KMS-11 (cell line): ENCODE measurements around the gene ZNF423.

Experiments
- H2AFZ ChIP-seq: fragments of 200-600 bp; sonication (generic); 2 replicates; pipeline ENCODE4 v1.6.1; 2016; ENCODE audit warnings: antibody characterized with exemption, mixed run types, low read depth
- H3K27ac ChIP-seq: fragments of 200-600 bp; sonication (generic); 2 replicates; pipeline ENCODE4 v1.6.1; 2016; ENCODE audit warnings: mild to moderate bottlenecking, mixed run types
- H3K27me3 ChIP-seq: fragments of 200-600 bp; sonication (generic); 2 replicates; pipeline ENCODE4 v1.6.1; 2017; ENCODE audit warnings: mild to moderate bottlenecking, low read depth, mixed run types, moderate library complexity; ENCODE audit not compliant: insufficient read depth
- H3K36me3 ChIP-seq: fragments of 200-600 bp; sonication (generic); 2 replicates; pipeline ENCODE4 v1.6.1; 2017; ENCODE audit warnings: mild to moderate bottlenecking, mixed run types; ENCODE audit not compliant: insufficient read depth
- H3K4me1 ChIP-seq: fragments of 200-600 bp; sonication (generic); 2 replicates; pipeline ENCODE4 v1.6.1; 2016; ENCODE audit warnings: mild to moderate bottlenecking, low read depth, mixed run types; ENCODE audit not compliant: poor library complexity, severe bottlenecking
- H3K4me2 ChIP-seq: fragments of 200-600 bp; sonication (generic); 2 replicates; pipeline ENCODE4 v1.7.0; 2016; ENCODE audit warnings: mild to moderate bottlenecking, mixed run types
- H3K4me3 ChIP-seq: fragments of 200-600 bp; sonication (generic); IDR thresholded peaks from 2 replicates; pipeline ENCODE4 v1.6.1; 2017; ENCODE audit warnings: low read depth, low read length, mixed read lengths; ENCODE audit not compliant: insufficient read depth
- H3K79me2 ChIP-seq: fragments of 200-600 bp; sonication (generic); 2 replicates; pipeline ENCODE4 v1.6.1; 2016; ENCODE audit warnings: low read depth, mixed run types; ENCODE audit not compliant: insufficient read depth
- H3K9ac ChIP-seq: fragments of 200-600 bp; sonication (generic); 2 replicates; pipeline ENCODE4 v1.6.1; 2016; ENCODE audit warnings: mild to moderate bottlenecking, mixed run types
- H4K20me1 ChIP-seq: fragments of 200-600 bp; sonication (generic); 2 replicates; pipeline ENCODE4 v1.6.1; 2016; ENCODE audit warnings: mild to moderate bottlenecking, mixed run types; ENCODE audit not compliant: insufficient read depth
- TF ChIP-seq, protein P1 (sequence below): fragments of 200-600 bp; sonication (generic); conservative IDR thresholded peaks from 2 replicates; pipeline ENCODE4 v1.6.1; 2017; ENCODE audit warnings: low read depth, mild to moderate bottlenecking, antibody characterized with exemption, low read length, moderate library complexity, mixed read lengths

ZNF423 gene

GRCh38 chr16:49688036-49688697, 167.7 kb downstream of the ZNF423 start:
- H3K4me3 ChIP-seq = no peak overlapping the region
- TF ChIP-seq, protein P1, sequence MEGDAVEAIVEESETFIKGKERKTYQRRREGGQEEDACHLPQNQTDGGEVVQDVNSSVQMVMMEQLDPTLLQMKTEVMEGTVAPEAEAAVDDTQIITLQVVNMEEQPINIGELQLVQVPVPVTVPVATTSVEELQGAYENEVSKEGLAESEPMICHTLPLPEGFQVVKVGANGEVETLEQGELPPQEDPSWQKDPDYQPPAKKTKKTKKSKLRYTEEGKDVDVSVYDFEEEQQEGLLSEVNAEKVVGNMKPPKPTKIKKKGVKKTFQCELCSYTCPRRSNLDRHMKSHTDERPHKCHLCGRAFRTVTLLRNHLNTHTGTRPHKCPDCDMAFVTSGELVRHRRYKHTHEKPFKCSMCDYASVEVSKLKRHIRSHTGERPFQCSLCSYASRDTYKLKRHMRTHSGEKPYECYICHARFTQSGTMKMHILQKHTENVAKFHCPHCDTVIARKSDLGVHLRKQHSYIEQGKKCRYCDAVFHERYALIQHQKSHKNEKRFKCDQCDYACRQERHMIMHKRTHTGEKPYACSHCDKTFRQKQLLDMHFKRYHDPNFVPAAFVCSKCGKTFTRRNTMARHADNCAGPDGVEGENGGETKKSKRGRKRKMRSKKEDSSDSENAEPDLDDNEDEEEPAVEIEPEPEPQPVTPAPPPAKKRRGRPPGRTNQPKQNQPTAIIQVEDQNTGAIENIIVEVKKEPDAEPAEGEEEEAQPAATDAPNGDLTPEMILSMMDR = no peak
- no peaks in the 10 kb centered on the region for H4K20me1 ChIP-seq
- H2AFZ ChIP-seq = no peak overlapping the region
- peaks cover 28% of the 10 kb centered on the region; the same call in 1 of the 2 replicates for H3K27me3 ChIP-seq
- H3K36me3 ChIP-seq = no peaks in the 10 kb centered on the region
- H3K4me2 ChIP-seq = no peak overlapping the region
- no peaks in the 10 kb centered on the region for H3K79me2 ChIP-seq
- H3K27ac ChIP-seq = no peak overlapping the region
- no peak overlapping the region for H3K9ac ChIP-seq
- no peaks in the 10 kb centered on the region for H3K4me1 ChIP-seq

DNA sequence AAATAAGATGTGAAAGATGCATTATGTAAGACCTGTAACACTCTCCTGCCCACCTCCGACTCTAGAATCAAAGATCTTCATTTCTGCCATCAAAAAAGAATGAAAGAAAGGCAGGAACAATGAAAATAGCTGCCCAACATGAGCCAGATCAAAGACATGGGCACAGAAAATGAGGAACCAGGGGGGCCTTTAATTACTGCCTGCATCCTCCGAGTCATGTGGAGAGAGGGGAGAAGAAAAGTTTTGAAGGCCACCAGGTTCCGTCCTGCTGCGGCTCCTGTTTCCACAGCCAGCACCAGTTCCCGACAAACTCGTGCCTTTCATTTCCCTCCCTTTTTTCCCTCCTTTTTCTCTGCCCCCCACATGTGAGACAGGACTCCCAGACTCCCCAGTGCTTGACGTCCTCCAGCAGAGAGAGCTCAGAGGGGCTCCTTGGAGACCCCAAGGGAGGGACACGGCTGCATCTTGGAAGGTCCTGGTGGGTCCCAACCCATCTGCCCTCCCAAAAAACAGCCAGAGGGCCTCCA, 168.4 kb downstream of the ZNF423 start:
- no peak overlapping the region for H3K27ac ChIP-seq
- no peak overlapping the region for H3K4me2 ChIP-seq
- no peak overlapping the region for H3K9ac ChIP-seq
- TF ChIP-seq, protein P1 = no peak
- H2AFZ ChIP-seq = no peak overlapping the region
- no peaks in the 10 kb centered on the region for H4K20me1 ChIP-seq
- H3K36me3 ChIP-seq = no peaks in the 10 kb centered on the region
- no peaks in the 10 kb centered on the region for H3K4me1 ChIP-seq
- H3K27me3 ChIP-seq = peaks cover 28% of the 10 kb centered on the region; the same call in 1 of the 2 replicates
- H3K79me2 ChIP-seq = no peaks in the 10 kb centered on the region
- H3K4me3 ChIP-seq = no peak overlapping the region

DNA sequence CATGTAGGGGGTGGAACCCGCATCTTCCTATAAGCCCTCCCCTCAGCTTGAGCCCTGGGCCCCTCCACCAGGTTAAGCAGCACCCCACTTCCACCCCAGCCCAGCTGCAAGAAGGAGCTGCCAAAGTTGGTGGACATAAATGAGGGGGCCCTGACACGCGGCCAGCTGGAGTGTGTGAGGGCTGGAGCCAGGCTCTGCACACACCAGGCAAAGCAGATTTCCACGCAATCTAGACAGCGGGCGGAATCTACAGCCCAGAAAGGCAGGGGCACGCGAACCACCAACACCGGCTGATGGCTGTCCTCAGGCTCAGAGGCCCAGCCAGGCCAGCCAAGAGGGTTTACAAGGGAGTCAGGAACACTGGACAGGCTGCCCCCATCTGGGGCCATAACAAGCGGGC, 171.2 kb downstream of the ZNF423 start:
- Histone ChIP-seq H4K20me1 (no peaks in the 10 kb centered on the region), H3K4me3 (no peak overlapping the region)

DNA sequence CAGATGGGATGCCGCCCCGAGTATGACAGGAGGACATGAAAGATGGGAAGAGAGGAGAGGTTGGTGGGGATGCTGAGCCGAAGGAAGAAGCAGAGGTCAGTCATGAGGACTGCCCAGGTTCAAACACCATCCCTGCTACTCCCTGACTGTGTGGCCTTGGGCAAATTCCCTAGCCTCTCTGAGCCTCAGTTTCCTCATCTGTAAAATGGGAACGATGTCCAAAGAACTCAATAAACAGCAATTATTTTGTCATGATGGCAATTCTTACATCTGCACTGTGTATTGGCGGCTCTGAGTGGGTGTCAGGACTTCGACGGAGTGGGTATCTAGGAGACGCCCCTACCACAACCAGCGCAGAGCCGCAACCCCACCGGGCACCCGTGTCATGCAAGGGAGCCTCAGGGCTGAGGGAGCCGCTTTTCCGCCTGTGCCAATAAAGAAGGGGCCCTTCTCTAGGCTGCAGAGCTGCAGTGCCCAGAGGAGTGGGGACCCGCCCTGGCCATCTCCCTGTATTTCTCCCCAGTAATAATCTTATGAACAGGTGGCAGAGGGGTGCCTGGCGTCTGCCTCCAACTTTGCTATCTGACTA, 173.2 kb downstream of the ZNF423 start:
- H3K27me3 ChIP-seq = peaks cover 14% of the 10 kb centered on the region; the same call in 1 of the 2 replicates
- no peak overlapping the region for H3K4me3 ChIP-seq
- H3K4me2 ChIP-seq = no peak overlapping the region
- H2AFZ ChIP-seq = no peak overlapping the region
- no peak overlapping the region for H3K27ac ChIP-seq
- no peaks in the 10 kb centered on the region for H4K20me1 ChIP-seq
- H3K79me2 ChIP-seq = no peaks in the 10 kb centered on the region
- H3K36me3 ChIP-seq = no peaks in the 10 kb centered on the region
- TF ChIP-seq, protein P1 = no peak
- H3K9ac ChIP-seq = no peak overlapping the region
- no peaks in the 10 kb centered on the region for H3K4me1 ChIP-seq

More for the DNA sequence above, 171.2 kb downstream of the ZNF423 start:
- Histone ChIP-seq H3K4me1 (no peaks in the 10 kb centered on the region), H3K9ac (no peak overlapping the region), H3K27ac (no peak overlapping the region), H2AFZ (no peak overlapping the region), H3K4me2 (no peak overlapping the region), H3K36me3 (no peaks in the 10 kb centered on the region), H3K27me3 (peaks cover 24% of the 10 kb centered on the region; the same call in 1 of the 2 replicates), H3K79me2 (no peaks in the 10 kb centered on the region)
- TF ChIP-seq, protein P1 = no peak
